ENCODE data around the gene FZD2.
"Not testable (repeated sequence)": the region's sequence is repeated elsewhere in the genome, so short reads cannot be mapped to it uniquely, and the experiment has no call there.

Gene FZD2

DNA sequence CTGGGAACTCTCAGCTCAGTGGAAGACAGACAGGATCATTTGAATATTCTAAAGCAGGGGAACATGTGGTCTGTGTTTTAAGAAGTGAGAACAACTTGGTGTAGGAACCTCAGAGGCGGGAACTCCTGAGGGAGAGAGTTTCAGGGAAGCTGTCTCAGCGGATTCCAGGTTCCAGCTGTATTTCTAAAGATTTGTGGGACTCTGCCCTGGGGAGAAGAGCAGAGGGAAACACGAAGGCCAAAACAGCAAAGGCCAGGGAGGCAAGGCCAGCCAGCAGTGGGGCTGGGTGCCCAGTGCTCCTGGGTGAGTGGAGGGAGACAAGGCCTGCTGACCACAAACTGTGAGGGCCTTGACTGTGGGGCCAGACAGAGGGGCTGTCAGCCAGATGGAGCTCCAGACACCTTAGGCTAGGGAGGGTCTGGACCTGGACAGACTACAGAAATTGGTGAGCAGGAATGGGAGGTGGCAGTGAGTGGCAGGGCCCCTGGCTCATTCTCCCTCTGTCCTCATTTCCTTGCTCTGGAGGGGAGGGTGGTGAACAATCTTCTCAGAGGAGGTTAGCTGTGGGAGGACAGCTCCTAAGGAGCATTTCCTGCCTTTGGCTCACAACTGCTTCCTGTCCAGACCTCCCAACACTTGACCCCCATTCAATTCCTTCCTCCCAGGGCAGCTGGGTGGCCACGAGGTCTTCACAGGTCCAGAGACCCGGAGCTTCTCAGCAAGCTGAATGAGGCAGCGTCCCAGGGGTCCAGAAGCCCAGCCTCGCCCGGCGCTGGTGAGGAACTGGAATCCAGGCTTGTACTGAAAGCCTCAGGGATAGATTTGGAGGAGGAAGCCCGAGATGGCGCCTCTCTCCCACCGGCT, 21.0 kb upstream of the FZD2 start:
- H3K27me3 ChIP-seq: peaks cover 3% of the 10 kb centered on the region; the same call in 1 of the 2 replicates
- TF ChIP-seq, protein P1, sequence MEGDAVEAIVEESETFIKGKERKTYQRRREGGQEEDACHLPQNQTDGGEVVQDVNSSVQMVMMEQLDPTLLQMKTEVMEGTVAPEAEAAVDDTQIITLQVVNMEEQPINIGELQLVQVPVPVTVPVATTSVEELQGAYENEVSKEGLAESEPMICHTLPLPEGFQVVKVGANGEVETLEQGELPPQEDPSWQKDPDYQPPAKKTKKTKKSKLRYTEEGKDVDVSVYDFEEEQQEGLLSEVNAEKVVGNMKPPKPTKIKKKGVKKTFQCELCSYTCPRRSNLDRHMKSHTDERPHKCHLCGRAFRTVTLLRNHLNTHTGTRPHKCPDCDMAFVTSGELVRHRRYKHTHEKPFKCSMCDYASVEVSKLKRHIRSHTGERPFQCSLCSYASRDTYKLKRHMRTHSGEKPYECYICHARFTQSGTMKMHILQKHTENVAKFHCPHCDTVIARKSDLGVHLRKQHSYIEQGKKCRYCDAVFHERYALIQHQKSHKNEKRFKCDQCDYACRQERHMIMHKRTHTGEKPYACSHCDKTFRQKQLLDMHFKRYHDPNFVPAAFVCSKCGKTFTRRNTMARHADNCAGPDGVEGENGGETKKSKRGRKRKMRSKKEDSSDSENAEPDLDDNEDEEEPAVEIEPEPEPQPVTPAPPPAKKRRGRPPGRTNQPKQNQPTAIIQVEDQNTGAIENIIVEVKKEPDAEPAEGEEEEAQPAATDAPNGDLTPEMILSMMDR (IDR thresholded peaks at IDR 0.05; ENCODE audit: low read depth, low read length): no peak
- H3K4me1 ChIP-seq: no peaks in the 10 kb centered on the region
- DNase-seq: no peak
- H3K4me3 ChIP-seq (ENCODE audit: low read depth, low read length): no peak overlapping the region
- H3K9me3 ChIP-seq: no peaks in the 10 kb centered on the region
- no peaks in the 10 kb centered on the region for H3K36me3 ChIP-seq

GRCh38 chr17:44537922-44538321, 19.4 kb upstream of the FZD2 start:
- not testable (repeated sequence) for H3K9me3 ChIP-seq; H3K4me3 ChIP-seq (ENCODE audit: low read depth, low read length); H3K27me3 ChIP-seq; H3K4me1 ChIP-seq; DNase-seq; H3K36me3 ChIP-seq

GRCh38 chr17:44539673-44540072, 17.6 kb upstream of the FZD2 start:
- no peaks in the 10 kb centered on the region for H3K9me3 ChIP-seq
- no peaks in the 10 kb centered on the region for H3K27me3 ChIP-seq
- no peaks in the 10 kb centered on the region for H3K36me3 ChIP-seq
- no peak overlapping the region for H3K4me3 ChIP-seq (ENCODE audit: low read depth, low read length)
- TF ChIP-seq, protein P1 (IDR thresholded peaks at IDR 0.05; ENCODE audit: low read depth, low read length): no peak
- DNase-seq: no peak
- no peaks in the 10 kb centered on the region for H3K4me1 ChIP-seq

DNA sequence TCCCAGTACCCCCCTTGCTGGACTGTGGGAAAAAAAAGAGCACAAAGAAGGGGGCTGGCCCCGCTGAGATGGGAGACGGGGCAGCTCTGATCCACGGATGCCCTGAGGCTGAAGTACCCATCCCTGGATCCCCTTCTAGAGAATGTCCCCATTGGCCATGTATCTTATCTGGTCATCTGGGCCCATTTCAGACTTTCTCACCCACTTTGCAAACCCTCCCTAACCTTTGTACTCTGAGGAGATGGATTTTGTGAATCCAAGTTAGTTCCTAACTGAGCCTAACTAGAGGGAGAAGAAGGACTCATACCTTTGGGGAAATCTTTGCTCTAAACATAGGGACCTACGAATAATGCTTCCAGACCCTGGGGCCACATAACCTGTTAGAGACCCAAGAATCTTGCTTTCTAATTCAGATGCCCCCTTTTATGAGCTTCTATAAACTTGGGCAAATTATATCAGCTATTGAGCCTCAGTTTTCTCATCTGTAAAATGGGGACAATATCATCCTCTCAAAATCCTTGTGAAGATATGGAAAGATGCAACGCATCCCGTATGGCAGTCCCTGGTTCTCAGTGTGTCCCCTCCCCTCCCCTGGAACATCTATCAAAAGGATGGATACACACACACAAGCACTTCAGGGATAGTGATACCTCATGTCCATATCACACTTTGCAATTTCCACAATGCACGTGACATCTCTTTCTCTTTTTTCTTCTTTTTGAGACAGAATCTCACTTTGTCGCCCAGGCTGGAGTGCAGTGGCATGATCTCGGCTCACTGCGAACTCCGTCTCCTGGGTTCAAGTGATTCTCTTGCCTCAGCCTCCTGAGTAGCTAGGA, 16.8 kb upstream of the FZD2 start:
- Histone ChIP-seq H3K27me3 (no peaks in the 10 kb centered on the region), H3K36me3 (no peaks in the 10 kb centered on the region), H3K9me3 (no peaks in the 10 kb centered on the region), H3K4me1 (no peaks in the 10 kb centered on the region), H3K4me3 (ENCODE audit: low read depth, low read length) (no peak overlapping the region)
- TF ChIP-seq, protein P1 (IDR thresholded peaks at IDR 0.05; ENCODE audit: low read depth, low read length): no peak
- DNase-seq: no peak

GRCh38 chr17:44541884-44542581, 15.3 kb upstream of the FZD2 start:
- H3K9me3 ChIP-seq: no peaks in the 10 kb centered on the region
- H3K4me3 ChIP-seq (ENCODE audit: low read depth, low read length): no peak overlapping the region
- H3K27me3 ChIP-seq: no peaks in the 10 kb centered on the region
- H3K4me1 ChIP-seq: no peaks in the 10 kb centered on the region
- DNase-seq: no peak
- no peaks in the 10 kb centered on the region for H3K36me3 ChIP-seq
- TF ChIP-seq, protein P1 (IDR thresholded peaks at IDR 0.05; ENCODE audit: low read depth, low read length): no peak

- TF ChIP-seq, protein P1 (IDR thresholded peaks at IDR 0.05; ENCODE audit: low read depth, low read length): no peak
- Histone ChIP-seq H3K4me1 (no peaks in the 10 kb centered on the region), H3K27me3 (no peaks in the 10 kb centered on the region), H3K4me3 (ENCODE audit: low read depth, low read length) (no peak overlapping the region), H3K36me3 (no peaks in the 10 kb centered on the region), H3K9me3 (no peaks in the 10 kb centered on the region)
- no peak for DNase-seq
Measured at GRCh38 chr17:44543213-44543904, 13.9 kb upstream of the FZD2 start.
